NCI-H1092 (cell line): ENCODE results near the gene PPP1R14B.

Source experiments
- DNase-seq: peaks from one replicate; lab custom pipeline; 2025; lab: John Stamatoyannopoulos, UW

Gene PPP1R14B

GRCh38 chr11:64230985-64231365 is 15.8 kb downstream of the PPP1R14B start:
- no peak for DNase-seq

DNA sequence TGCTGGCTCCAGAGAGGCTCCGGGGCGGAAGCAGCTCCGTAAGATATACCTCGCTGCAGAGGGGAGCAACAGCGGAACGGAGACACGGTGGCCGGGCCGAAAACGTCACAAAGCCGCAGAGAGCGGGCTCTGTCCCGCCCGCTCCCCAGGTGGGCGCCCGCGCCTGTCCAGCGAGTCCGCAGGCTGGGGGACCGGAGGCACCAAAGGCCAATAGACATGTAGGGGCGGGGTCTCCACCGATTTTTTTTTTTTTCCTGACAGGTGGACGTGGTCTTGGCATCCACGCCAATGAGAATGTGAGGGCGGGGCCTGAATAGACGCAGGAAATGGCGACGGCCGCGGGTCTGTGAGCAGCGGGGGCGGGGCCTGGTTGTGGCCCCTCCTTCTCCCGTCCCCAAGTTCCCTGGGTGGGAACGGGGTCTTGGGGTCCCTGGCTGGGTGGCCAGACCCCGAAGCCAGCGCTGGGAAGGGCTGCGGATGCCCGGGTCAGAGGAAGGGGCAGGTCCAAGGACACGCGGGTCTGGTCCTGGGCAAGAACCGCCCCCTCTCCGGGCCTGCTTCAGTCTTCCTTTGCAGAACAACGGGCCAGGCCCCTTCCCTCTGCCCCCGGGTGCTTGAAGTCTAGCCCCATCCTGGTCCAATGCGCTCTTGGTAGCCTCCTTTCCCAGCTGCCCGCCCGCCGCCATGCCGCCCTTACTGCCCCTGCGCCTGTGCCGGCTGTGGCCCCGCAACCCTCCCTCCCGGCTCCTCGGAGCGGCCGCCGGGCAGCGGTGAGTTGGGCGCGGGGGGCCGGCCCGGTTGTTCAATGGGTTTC is 16.4 kb downstream of the PPP1R14B start, which contains the start of gene DNAJC4:
Gene DNAJC4, plus strand, starts transcription at position 378 of the 814 bp plus-strand sequence. Its CDS starts 307 bp downstream, at position 685.
- DNase-seq = peak; percentile 98

DNA sequence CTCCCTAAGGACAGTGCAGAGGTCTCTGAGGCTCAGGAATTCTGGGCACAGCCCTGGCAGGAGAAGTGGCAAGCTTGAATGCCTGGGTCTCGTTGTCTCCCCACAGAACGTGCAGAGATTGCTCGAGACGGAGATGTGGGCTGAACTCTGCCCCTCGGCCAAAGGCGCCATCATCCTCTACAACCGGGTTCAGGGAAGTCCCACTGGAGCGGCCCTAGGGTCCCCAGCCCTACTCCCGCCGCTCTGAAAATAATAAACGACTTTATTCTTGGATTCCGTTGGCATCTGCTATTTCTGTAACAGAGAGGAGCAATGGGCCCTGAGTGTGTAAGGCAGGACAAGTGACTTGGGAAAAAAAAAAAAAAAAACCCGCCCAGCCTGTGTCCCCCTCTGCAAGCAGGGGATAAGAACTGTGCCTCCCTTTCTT is 17.0 kb downstream of the PPP1R14B start:
- no peak for DNase-seq

DNA sequence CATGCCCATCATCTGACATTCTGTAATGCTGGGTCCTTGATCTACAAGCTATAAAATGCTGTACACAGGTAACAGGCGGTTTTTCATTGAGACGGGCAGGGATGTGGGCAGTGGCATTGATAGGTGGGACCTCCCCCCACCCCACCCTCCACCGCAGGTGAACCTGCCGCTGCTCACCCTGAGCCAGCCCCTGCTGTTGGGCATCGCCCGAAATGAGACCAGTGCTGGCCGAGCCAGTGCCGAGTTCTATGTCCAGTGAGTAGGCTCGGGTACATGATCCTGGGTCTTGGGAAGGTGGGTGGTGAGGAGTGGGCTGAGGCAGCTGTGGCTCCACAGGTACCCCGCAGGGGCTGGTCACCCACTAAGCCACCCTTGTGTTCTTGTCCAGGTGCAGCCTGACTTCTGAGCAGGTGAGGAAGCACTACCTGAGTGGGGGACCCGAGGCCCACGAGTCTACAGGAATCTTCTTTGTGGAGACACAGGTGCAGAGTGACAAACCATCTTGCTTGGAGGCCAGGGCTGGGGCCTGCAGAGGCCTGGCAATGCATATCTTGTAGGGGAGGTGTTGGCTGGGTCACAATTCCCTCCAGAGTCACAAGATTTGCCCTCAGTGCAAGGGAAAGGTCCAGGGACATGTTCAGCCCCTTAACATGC is 17.5 kb downstream of the PPP1R14B start:
- DNase-seq = no peak

GRCh38 chr11:64227405-64227956 is 19.3 kb downstream of the PPP1R14B start:
- DNase-seq = no peak

- peak; percentile 53 for DNase-seq
Measured at GRCh38 chr11:64226507-64227051, 20.2 kb downstream of the PPP1R14B start.

DNA sequence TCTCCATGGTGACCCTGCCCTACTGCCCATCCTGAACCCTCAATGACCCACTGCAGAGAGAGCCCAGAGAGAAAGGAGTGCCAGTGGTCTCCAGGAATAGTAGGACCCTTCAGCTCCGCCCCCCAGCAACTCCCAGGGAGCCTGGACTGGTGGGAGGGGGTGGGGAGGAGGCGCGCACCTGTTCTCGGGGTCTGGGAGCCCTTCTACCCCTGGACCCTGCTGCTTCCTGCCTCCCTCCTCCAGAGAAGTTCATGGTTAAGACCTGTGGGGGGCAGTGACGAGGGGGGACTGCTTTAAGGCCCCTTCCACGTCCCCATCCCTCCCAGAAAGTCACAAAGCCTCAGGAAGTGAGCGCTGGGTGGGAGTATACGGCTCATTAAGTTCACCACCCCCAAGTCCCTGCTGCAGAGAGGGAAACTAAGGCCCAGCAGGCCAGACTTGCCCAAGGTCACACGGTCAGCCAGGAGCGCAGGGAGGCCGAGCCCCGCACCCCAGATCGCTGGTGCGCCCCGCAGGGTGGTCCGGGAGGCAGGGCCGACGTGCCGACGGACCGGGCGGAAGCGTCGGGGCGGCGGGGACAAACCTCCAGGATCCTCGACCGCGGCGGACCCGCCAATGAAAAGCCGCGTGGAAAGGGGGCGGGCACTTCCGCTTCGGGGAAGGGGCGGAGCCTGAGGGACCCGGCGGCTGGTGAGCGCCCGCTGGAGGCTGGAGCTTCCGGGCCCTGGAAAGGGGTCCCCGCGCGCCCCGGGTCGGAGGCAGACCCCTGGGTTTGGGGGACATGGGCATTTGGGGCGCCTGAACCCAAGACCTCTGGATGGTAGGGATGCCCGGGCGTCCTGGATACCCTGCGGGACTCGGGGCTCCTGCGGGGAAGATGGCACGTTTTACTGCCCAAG is 20.9 kb downstream of the PPP1R14B start, which contains the start of the genes NUDT22 and TRPT1:
Gene NUDT22, plus strand, starts transcription at position 667 of the 899 bp plus-strand sequence. CDS start 379 bp downstream, outside the sequence.
Gene TRPT1, minus strand, starts transcription at position 579 of the 899 bp plus-strand sequence. Its CDS starts 326 bp downstream, at position 253.
- DNase-seq = peak; percentile 88

DNA sequence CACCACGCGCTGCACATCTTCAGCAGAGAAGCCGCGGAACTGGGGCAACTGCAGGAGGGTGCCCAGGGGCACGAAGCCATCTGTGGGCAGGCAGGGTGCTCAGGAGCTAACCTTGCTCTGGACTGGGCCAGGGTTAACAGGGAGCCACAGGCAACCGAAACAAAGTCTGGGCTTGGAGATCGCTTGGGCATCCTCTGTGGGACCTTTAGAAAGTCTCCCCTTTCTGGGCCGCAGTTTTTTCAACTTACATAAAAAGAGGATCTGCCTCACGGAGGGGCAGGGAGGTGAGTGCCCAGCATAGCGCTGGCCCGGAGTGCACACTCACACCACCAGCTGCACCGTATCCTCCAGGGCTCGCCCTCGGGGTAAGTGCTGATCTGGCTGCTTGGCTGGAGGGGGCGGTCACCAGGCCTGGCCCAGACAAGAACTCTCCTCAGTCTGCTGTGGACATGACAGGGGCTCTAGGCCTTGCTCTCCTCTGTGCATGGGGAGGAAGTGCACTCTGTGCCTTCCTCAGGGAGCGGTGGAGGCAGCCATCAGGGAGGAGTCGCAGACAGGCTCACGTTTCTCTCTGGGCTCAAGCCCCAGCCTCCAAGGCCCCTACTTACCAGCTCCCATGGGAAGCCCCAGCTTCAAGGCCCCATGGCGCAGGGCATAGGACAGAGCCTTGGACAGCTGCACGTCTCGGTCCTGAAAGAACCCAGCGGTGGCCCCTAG is 21.7 kb downstream of the PPP1R14B start:
- no peak for DNase-seq

- no peak for DNase-seq
Measured at GRCh38 chr11:64224151-64224890, 22.4 kb downstream of the PPP1R14B start.

DNA sequence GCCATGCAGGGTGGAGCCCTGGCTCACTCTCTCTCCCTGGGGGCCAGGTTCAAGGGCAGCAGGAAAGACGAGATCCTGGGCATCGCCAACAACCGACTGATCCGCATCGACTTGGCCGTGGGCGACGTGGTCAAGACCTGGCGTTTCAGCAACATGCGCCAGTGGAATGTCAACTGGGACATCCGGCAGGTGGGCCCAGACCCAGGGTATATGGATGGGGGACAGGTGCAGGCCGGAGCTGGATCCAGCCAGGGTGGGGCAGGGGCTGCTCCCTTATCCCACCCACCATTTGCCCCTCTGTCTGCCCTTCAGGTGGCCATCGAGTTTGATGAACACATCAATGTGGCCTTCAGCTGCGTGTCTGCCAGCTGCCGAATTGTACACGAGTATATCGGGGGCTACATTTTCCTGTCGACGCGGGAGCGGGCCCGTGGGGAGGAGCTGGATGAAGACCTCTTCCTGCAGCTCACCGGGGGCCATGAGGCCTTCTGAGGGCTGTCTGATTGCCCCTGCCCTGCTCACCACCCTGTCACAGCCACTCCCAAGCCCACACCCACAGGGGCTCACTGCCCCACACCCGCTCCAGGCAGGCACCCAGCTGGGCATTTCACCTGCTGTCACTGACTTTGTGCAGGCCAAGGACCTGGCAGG is 23.6 kb downstream of the PPP1R14B start:
- no peak for DNase-seq

DNA sequence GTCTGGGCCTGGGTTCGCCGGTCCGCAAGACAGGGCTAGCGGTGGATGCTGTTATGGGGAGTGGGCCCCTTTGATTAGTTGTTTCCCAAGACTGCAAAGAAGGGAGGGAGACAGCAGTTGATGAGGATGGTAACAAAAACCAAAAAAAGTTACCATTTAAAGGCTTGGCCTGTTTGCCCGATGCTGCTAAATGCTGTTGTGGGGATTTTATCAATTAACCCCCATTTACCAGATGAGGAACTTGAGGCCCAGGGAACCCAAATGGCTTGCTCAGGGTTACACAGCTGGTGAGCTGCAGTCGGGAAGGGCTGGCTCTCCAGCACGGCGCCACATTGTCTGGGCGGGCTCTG is 24.1 kb downstream of the PPP1R14B start:
- peak; percentile 33 for DNase-seq

DNA sequence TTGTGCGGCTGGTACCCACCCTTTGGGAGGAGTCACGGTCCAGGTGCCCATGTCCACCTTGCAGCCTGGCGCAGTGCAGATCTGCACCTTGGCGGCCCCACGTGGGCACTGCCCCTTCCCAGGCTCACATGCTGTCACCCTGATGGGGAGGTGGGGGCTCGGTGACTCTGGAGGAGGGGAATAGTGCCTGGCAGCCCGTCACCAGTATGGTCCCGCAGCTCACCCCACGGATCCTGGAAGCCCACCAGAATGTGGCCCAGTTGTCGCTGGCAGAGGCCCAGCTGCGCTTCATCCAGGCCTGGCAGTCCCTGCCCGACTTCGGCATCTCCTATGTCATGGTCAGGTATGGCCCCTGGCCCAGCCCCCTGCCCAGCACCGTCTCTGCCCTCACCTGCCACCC is 25.9 kb downstream of the PPP1R14B start:
- no peak for DNase-seq

- no peak for DNase-seq
Measured at GRCh38 chr11:64220271-64220670, 26.5 kb downstream of the PPP1R14B start.

- no peak for DNase-seq
Measured at GRCh38 chr11:64219755-64220154, 27.0 kb downstream of the PPP1R14B start.

GRCh38 chr11:64219354-64219684 is 27.4 kb downstream of the PPP1R14B start:
- DNase-seq = no peak

- peak; percentile 77 for DNase-seq
Measured at GRCh38 chr11:64218628-64219353, 28.0 kb downstream of the PPP1R14B start.

- DNase-seq = no peak
Measured at GRCh38 chr11:64216879-64217278, 29.9 kb downstream of the PPP1R14B start.

- no peak for DNase-seq
Measured at GRCh38 chr11:64211181-64211872, 35.4 kb downstream of the PPP1R14B start.
